Lower lobe of right lung (tissue), 2 donors: ENCODE results near the gene EPHB6. TPM values are rescaled to one million over a fixed set of nuclear protein-coding genes. Genes with fewer than 3 reads are reported as not detected.
A peak's percentile ranks its signal among the peaks of the same experiment; 100 is the strongest.

ENCODE experiments used
- ATAC-seq, 2 donors: fragments of 200-7000 bp; cut with Tn5 transposase; one replicate each; pipeline ENCODE4 v1.9.1; 2020 to 2022; ENCODE audit warnings: mild to moderate bottlenecking in 2 of 2, moderate library complexity in 2 of 2
- DNase-seq: peaks from one replicate; pipeline ENCODE4 v3.0.0-alpha.2; 2020
- H3K27ac ChIP-seq: fragments of 200-600 bp; one replicate; pipeline ENCODE4 v1.8.0; 2022
- H3K27me3 ChIP-seq: fragments of 200-600 bp; one replicate; pipeline ENCODE4 v1.8.0; 2022; ENCODE audit warnings: low read depth
- H3K36me3 ChIP-seq: fragments of 200-600 bp; one replicate; pipeline ENCODE4 v1.8.0; 2022; ENCODE audit warnings: mild to moderate bottlenecking
- H3K4me1 ChIP-seq: fragments of 200-600 bp; one replicate; pipeline ENCODE4 v1.8.0; 2022
- H3K4me3 ChIP-seq: fragments of 200-600 bp; one replicate; pipeline ENCODE4 v1.8.0; 2022; ENCODE audit warnings: mild to moderate bottlenecking
- H3K9me3 ChIP-seq: fragments of 200-600 bp; one replicate; pipeline ENCODE4 v1.8.0; 2022
- intact Hi-C: fragments of 100-400 bp; cut with DNase I; formaldehyde crosslinking; loops from one replicate; pipeline ENCODE4 v1.11.0; 2022
- total RNA-seq: library from RNA; stranded (reverse); fragmentation: NEBNext Ultra II Directional; extraction: Animal tissue kit (Norgen Biotek cat#: 25700); gene quantifications from one replicate; pipeline ENCODE4 v1.2.1, GENCODE V29; 2021
- TF ChIP-seq, protein P1 (sequence below): fragments of 200-600 bp; IDR thresholded peaks from one replicate; pipeline ENCODE4 v1.8.0; 2022; ENCODE audit warnings: antibody characterized with exemption, mild to moderate bottlenecking
- donor health status: DM: no; HTN: yes; CAD: no; lungs with severe emphysema.

The EPHB6 gene
- total RNA-seq, 1 donor from 2014 or later, result 12.2 TPM

DNA sequence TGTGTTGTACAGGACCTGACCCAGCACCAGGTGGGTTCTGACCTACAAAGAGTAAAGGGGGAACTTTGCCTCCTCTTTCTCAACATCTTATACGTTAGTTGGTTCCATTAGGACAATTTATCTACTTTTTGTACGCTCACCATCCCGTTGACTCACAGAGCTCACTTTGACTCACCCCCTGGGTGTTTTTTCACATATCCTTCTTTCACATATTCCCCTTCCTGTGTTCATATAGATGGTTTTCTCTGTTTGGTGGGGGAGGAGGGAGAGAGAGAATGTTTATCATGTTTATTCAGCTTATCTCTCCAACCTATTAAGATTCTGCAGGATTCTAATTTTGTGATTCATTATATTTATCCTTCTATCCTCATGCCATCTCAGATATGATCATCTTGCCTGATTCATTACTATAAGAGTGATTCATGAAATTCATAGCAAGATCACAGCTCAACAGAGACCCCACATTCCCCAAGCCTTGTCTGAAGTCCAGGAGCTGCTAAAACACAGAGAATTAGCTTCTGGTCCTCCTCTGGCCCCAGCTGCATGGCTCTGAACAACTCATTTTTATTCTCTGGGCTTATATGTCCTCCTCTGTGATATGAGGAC is 46.9 kb upstream of the EPHB6 start:
- Histone ChIP-seq H3K27me3 (peaks cover 12% of the 10 kb centered on the region), H3K27ac (peak overlapping the region; percentile 53), H3K9me3 (no peaks in the 10 kb centered on the region), H3K36me3 (no peaks in the 10 kb centered on the region), H3K4me3 (no peak overlapping the region), H3K4me1 (no peaks in the 10 kb centered on the region)
- ATAC-seq (no peak), DNase-seq (no peak)
- TF ChIP-seq, protein P1, sequence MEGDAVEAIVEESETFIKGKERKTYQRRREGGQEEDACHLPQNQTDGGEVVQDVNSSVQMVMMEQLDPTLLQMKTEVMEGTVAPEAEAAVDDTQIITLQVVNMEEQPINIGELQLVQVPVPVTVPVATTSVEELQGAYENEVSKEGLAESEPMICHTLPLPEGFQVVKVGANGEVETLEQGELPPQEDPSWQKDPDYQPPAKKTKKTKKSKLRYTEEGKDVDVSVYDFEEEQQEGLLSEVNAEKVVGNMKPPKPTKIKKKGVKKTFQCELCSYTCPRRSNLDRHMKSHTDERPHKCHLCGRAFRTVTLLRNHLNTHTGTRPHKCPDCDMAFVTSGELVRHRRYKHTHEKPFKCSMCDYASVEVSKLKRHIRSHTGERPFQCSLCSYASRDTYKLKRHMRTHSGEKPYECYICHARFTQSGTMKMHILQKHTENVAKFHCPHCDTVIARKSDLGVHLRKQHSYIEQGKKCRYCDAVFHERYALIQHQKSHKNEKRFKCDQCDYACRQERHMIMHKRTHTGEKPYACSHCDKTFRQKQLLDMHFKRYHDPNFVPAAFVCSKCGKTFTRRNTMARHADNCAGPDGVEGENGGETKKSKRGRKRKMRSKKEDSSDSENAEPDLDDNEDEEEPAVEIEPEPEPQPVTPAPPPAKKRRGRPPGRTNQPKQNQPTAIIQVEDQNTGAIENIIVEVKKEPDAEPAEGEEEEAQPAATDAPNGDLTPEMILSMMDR, result no peak
- intact Hi-C loops, result no loop called here

DNA sequence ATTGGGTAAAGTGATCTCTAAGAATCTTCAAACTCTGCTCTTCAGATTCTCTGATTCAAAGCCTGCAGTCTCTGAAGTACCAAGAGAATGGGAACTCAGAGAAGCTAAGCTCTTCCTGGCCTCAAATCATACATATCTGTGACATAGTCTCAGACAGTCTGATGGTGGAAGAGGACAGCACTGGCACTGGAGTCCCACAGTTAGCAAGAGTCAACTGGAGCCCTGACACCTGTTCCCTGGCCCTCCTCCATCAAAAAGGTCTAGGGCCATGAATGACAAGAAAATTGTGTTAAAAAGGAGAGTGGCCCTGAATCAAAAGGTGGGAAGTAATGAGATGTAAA is 46.4 kb upstream of the EPHB6 start:
- peak overlapping the region; percentile 53 for H3K27ac ChIP-seq

DNA sequence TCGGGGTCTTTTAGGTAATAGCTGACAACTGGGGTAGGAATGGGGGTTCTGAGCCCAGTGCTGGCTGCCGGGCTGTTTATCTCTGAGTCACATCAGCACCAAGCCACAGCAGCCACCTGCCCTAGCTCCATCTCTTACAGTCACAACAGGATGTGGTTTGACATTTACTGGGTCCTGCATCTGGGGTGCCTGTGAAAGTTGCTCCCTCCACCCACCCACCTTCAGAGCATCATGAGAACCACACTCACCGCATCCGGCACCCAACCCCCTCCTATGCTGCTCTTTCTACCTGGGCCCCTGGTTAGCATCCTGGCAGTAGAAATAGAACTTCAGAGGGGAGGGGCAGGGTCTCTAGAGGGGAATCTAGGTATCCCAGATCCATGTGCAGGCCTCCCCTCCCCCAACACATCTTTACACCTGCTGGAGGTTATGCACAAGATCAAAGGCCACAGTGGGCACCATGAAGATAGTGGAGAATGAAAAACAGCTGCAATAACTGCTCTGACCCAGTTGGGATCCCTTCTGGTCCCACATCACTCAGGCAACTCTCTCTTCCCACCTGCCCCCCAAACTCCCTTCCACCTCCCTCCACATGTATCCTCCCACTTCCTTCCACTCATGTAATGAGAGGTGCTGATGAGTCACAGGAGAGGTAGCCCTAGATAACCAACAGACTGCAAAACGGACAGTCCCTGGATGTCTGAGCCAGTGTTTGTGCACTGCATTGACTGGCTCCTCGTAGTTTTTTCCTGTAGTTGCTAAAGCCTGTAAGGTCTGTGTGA is 45.9 kb upstream of the EPHB6 start:
- peaks cover 15% of the 10 kb centered on the region for H3K27me3 ChIP-seq
- peak overlapping the region; percentile 53 for H3K27ac ChIP-seq
- no peaks in the 10 kb centered on the region for H3K36me3 ChIP-seq
- H3K9me3 ChIP-seq, result no peaks in the 10 kb centered on the region
- peak; percentile 60 for DNase-seq
- H3K4me1 ChIP-seq, result no peaks in the 10 kb centered on the region
- intact Hi-C loops, result no loop called here
- no peak overlapping the region for H3K4me3 ChIP-seq
- TF ChIP-seq, protein P1, result no peak
- peak; percentile 78 to 82 for ATAC-seq

More for the DNA sequence above, 46.4 kb upstream of the EPHB6 start:
- intact Hi-C loops, result no loop called here
- Histone ChIP-seq H3K4me3 (no peak overlapping the region), H3K27me3 (peaks cover 12% of the 10 kb centered on the region), H3K36me3 (no peaks in the 10 kb centered on the region), H3K4me1 (no peaks in the 10 kb centered on the region), H3K9me3 (no peaks in the 10 kb centered on the region)
- DNase-seq, result no peak
- TF ChIP-seq, protein P1, result no peak
- peak; percentile 16 to 22 for ATAC-seq

DNA sequence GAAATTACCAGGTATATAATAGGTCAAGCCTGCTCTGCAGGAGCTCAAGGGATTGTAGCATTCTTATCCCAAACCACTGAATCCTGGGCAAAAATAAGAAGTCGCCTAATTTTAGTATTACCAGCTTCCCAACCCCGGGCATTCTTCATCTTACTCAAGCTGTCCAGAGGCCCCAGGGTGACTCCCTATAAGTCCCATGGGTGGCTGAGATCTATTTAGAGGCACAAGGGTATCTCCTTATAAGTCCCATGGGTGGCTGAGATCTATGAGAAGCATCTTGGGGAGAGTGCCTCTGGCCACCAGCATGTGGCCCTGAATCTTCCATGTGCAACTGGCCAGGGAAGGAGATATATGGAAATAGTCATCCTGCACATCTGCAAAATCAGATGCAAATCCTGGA is 45.2 kb upstream of the EPHB6 start:
- H3K4me1 ChIP-seq, result no peaks in the 10 kb centered on the region
- H3K27me3 ChIP-seq, result peaks cover 15% of the 10 kb centered on the region
- no peaks in the 10 kb centered on the region for H3K9me3 ChIP-seq
- H3K27ac ChIP-seq, result peak overlapping the region; percentile 46
- TF ChIP-seq, protein P1, result no peak
- DNase-seq (no peak), ATAC-seq (no peak)
- intact Hi-C loops, result no loop called here
- no peak overlapping the region for H3K4me3 ChIP-seq
- H3K36me3 ChIP-seq, result no peaks in the 10 kb centered on the region

DNA sequence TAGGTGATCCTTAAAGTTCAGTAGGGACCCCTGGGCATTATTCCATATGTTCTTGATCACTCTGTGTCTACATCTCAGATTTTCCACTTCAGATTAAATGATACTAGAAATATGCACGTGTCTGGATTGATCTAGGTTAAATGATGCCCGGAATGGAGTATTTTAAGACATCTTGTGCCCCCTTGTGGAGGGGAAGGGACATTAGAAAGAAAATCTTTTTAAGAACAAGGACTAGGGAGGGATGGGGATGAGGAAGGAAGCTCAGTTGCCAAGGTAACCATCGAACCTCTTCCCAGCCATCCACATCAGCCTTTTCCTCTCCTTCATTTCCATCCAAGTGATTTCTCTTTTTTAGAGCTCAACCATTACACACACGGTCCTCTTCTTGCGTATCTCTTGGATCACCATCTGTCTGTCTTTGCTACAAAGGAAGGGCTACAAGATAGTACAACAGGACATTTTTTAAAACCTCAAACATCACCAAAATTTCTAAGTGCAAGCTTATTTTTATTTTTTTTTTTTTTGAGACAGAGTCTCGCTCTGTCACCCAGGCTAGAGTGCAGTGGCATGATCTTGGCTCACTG is 43.6 kb upstream of the EPHB6 start:
- ATAC-seq, result peak in 1 of 2 donors; percentile 31

More for the DNA sequence above, 43.6 kb upstream of the EPHB6 start:
- H3K27ac ChIP-seq, result no peak overlapping the region
- peaks cover 12% of the 10 kb centered on the region for H3K27me3 ChIP-seq
- H3K4me1 ChIP-seq, result no peaks in the 10 kb centered on the region
- intact Hi-C loops, result no loop called here
- TF ChIP-seq, protein P1, result peak; percentile 48
- no peak overlapping the region for H3K4me3 ChIP-seq
- no peaks in the 10 kb centered on the region for H3K9me3 ChIP-seq
- DNase-seq, result no peak
- no peaks in the 10 kb centered on the region for H3K36me3 ChIP-seq
